ENCODE results near the gene DLK2.
A peak's percentile ranks its signal among the peaks of the same experiment; 100 is the strongest.
"Not testable (repeated sequence)": the region's sequence is repeated elsewhere in the genome, so short reads cannot be mapped to it uniquely, and the experiment has no call there.

DLK2 gene

GRCh38 chr6:43434943-43435342 is 20.4 kb downstream of the DLK2 start:
- ATAC-seq (replicated peaks) (no peak), DNase-seq (no peak)
- Mint-ChIP-seq H3K36me3 (peaks cover 35 to 43% of the 10 kb centered on the region in 2 donors), H3K27me3 (no peaks in the 10 kb centered on the region), H3K4me3 (no peak overlapping the region), H3K9me3 (no peaks in the 10 kb centered on the region), H3K4me1 (peaks cover 4 to 11% of the 10 kb centered on the region in 2 donors), H3K27ac (no peak overlapping the region)

- H3K4me3 Mint-ChIP-seq, result no peak overlapping the region
- H3K9me3 Mint-ChIP-seq, result no peaks in the 10 kb centered on the region
- no peak for DNase-seq
- H3K27ac Mint-ChIP-seq, result peak overlapping the region; percentile 42
- H3K27me3 Mint-ChIP-seq, result no peaks in the 10 kb centered on the region
- ATAC-seq (replicated peaks), result no peak
- peaks cover 4 to 11% of the 10 kb centered on the region in 2 donors for H3K4me1 Mint-ChIP-seq
- H3K36me3 Mint-ChIP-seq, result peaks cover 33 to 44% of the 10 kb centered on the region in 2 donors
Observed at GRCh38 chr6:43434001-43434840, 21.1 kb downstream of the DLK2 start.

- peaks cover 13 to 20% of the 10 kb centered on the region in 2 donors for H3K4me1 Mint-ChIP-seq
- H3K27ac Mint-ChIP-seq, result no peak overlapping the region
- no peaks in the 10 kb centered on the region for H3K9me3 Mint-ChIP-seq
- ATAC-seq (replicated peaks) (no peak), DNase-seq (no peak)
- H3K4me3 Mint-ChIP-seq, result no peak overlapping the region
- H3K36me3 Mint-ChIP-seq, result peaks cover 33 to 46% of the 10 kb centered on the region in 2 donors
- H3K27me3 Mint-ChIP-seq, result no peaks in the 10 kb centered on the region
Observed at GRCh38 chr6:43433148-43433547, 22.2 kb downstream of the DLK2 start.

GRCh38 chr6:43432009-43432945 is 23.1 kb downstream of the DLK2 start:
- DNase-seq, result no peak
- Mint-ChIP-seq H3K27ac (no peak overlapping the region), H3K36me3 (peaks cover 33 to 37% of the 10 kb centered on the region in 2 donors), H3K4me1 (peaks cover 16 to 23% of the 10 kb centered on the region in 2 donors), H3K4me3 (no peak overlapping the region), H3K27me3 (no peaks in the 10 kb centered on the region), H3K9me3 (no peaks in the 10 kb centered on the region)
- ATAC-seq (replicated peaks), result no peak

GRCh38 chr6:43428874-43429273 is 26.5 kb downstream of the DLK2 start:
- ATAC-seq (replicated peaks) (no peak), DNase-seq (no peak)
- Mint-ChIP-seq H3K36me3 (peaks cover 12 to 15% of the 10 kb centered on the region in 2 donors), H3K9me3 (peaks cover 0 to 1% of the 10 kb centered on the region in 2 donors), H3K27me3 (no peaks in the 10 kb centered on the region), H3K27ac (peak overlapping the region; percentile 65), H3K4me1 (peaks cover 17% of the 10 kb centered on the region in 2 donors), H3K4me3 (peak overlapping the region; percentile 92 to 97)

GRCh38 chr6:43428112-43428570 is 27.2 kb downstream of the DLK2 start:
- no peak for DNase-seq
- Mint-ChIP-seq H3K27me3 (no peaks in the 10 kb centered on the region), H3K9me3 (peaks cover 0 to 1% of the 10 kb centered on the region in 2 donors), H3K4me1 (peaks cover 17% of the 10 kb centered on the region in 2 donors), H3K36me3 (peaks cover 8 to 15% of the 10 kb centered on the region in 2 donors), H3K4me3 (peak overlapping the region; percentile 92 to 97), H3K27ac (peak overlapping the region; percentile 99)
- no peak for ATAC-seq (replicated peaks)

GRCh38 chr6:43427406-43428111 is 27.8 kb downstream of the DLK2 start, which contains the start of gene ABCC10:
TSS of gene ABCC10 (plus strand) at chr6:43427541. CDS start at chr6:43427979, 438 bp downstream.
- Mint-ChIP-seq H3K27ac (peak within 1 kb of the TSS; percentile 99), H3K9me3 (peaks cover 0 to 1% of the 10 kb centered on the region in 2 donors), H3K4me1 (peaks cover 17% of the 10 kb centered on the region in 2 donors), H3K4me3 (peak within 1 kb of the TSS; percentile 92 to 97), H3K36me3 (peaks cover 5 to 15% of the 10 kb centered on the region in 2 donors), H3K27me3 (no peaks in the 10 kb centered on the region)
- DNase-seq (peak; percentile 94), ATAC-seq (replicated peaks) (peak; percentile 93 to 95)

GRCh38 chr6:43426928-43427405 is 28.4 kb downstream of the DLK2 start:
- peaks cover 15 to 17% of the 10 kb centered on the region in 2 donors for H3K4me1 Mint-ChIP-seq
- peaks cover 0 to 11% of the 10 kb centered on the region in 2 donors for H3K36me3 Mint-ChIP-seq
- H3K27ac Mint-ChIP-seq, result peak overlapping the region; percentile 99
- H3K4me3 Mint-ChIP-seq, result peak overlapping the region; percentile 92 to 97
- ATAC-seq (replicated peaks) (no peak), DNase-seq (no peak)
- H3K27me3 Mint-ChIP-seq, result no peaks in the 10 kb centered on the region
- peaks cover 0 to 1% of the 10 kb centered on the region in 2 donors for H3K9me3 Mint-ChIP-seq

- not testable (repeated sequence) for H3K27me3 Mint-ChIP-seq; DNase-seq; H3K27ac Mint-ChIP-seq; H3K9me3 Mint-ChIP-seq; H3K4me3 Mint-ChIP-seq; H3K36me3 Mint-ChIP-seq; ATAC-seq (replicated peaks)
- peaks cover 15 to 17% of the 10 kb centered on the region in 2 donors for H3K4me1 Mint-ChIP-seq
Observed at GRCh38 chr6:43425083-43425482, 30.3 kb downstream of the DLK2 start.

- H3K4me3 Mint-ChIP-seq, result no peak overlapping the region
- ATAC-seq (replicated peaks) (no peak), DNase-seq (no peak)
- peaks cover 0 to 1% of the 10 kb centered on the region in 2 donors for H3K9me3 Mint-ChIP-seq
- no peaks in the 10 kb centered on the region for H3K36me3 Mint-ChIP-seq
- no peak overlapping the region for H3K27ac Mint-ChIP-seq
- peaks cover 0 to under 1% of the 10 kb centered on the region in 2 donors for H3K4me1 Mint-ChIP-seq
- H3K27me3 Mint-ChIP-seq, result no peaks in the 10 kb centered on the region
Observed at GRCh38 chr6:43421831-43422230, 33.5 kb downstream of the DLK2 start.

- Mint-ChIP-seq H3K27ac (no peak overlapping the region), H3K9me3 (peaks cover 0 to 1% of the 10 kb centered on the region in 2 donors), H3K4me1 (no peaks in the 10 kb centered on the region), H3K36me3 (no peaks in the 10 kb centered on the region), H3K4me3 (no peak overlapping the region), H3K27me3 (peaks cover 0 to 5% of the 10 kb centered on the region in 2 donors)
- ATAC-seq (replicated peaks) (no peak), DNase-seq (no peak)
Observed at GRCh38 chr6:43420012-43420709, 35.2 kb downstream of the DLK2 start.

GRCh38 chr6:43416935-43417334 is 38.4 kb downstream of the DLK2 start:
- DNase-seq (no peak), ATAC-seq (replicated peaks) (no peak)
- H3K36me3 Mint-ChIP-seq, result peaks cover 3 to 4% of the 10 kb centered on the region in 2 donors
- peaks cover 0 to 6% of the 10 kb centered on the region in 2 donors for H3K9me3 Mint-ChIP-seq
- no peak overlapping the region for H3K27ac Mint-ChIP-seq
- no peak overlapping the region for H3K4me3 Mint-ChIP-seq
- no peaks in the 10 kb centered on the region for H3K4me1 Mint-ChIP-seq
- H3K27me3 Mint-ChIP-seq, result peaks cover 12 to 18% of the 10 kb centered on the region in 2 donors

GRCh38 chr6:43415275-43415674 is 40.1 kb downstream of the DLK2 start:
- H3K4me1 Mint-ChIP-seq; H3K36me3 Mint-ChIP-seq; ATAC-seq (replicated peaks); H3K4me3 Mint-ChIP-seq; H3K27ac Mint-ChIP-seq; DNase-seq; H3K9me3 Mint-ChIP-seq: not testable (repeated sequence)
- H3K27me3 Mint-ChIP-seq, result peaks cover 12 to 24% of the 10 kb centered on the region in 2 donors
